Activated CD4-positive, CD25-positive, alpha-beta regulatory T cell treated with anti-CD3 and anti-CD28 coated beads, Interleukin-2, amount 50 U/mL, for 72 hours (primary cell): ENCODE data around the gene RNASE7.

Experiments
- DNase-seq: peaks from one replicate; pipeline ENCODE4 v3.0.0; 2021

RNASE7 gene

DNA sequence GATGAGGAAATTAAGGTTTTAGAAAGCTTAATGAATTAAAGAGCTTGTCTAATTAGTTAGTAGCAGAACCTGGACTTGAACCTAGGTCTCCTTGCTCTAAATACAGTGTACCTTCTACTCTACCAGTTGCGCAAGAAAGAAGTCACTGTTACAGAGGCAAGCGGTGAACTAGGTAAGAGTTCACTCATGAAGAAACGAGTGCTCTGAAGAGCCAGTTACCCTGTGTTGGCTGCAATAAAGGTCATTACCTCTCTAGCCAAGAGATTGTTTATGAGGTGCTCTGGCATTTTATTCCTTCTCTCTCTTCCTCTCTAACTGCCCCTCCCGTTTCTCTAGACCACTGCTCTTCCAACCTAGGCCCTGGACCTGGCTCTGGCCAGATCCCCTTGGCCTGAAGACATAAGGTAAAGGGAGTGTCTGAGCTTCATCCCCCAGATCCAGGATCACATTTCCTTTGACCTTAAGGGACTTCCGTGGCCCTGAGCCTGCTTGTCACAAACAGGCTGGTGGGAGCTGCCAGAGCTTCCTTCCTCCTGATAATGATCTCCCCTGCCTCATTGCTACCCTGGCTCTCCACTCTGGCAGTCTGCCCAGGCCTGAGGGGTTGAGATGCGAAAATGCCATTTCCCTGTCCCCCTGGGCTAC, 1.9 kb downstream of the RNASE7 start:
- no peak for DNase-seq

GRCh38 chr14:21047378-21047781, 5.2 kb downstream of the RNASE7 start:
- DNase-seq, result no peak

DNA sequence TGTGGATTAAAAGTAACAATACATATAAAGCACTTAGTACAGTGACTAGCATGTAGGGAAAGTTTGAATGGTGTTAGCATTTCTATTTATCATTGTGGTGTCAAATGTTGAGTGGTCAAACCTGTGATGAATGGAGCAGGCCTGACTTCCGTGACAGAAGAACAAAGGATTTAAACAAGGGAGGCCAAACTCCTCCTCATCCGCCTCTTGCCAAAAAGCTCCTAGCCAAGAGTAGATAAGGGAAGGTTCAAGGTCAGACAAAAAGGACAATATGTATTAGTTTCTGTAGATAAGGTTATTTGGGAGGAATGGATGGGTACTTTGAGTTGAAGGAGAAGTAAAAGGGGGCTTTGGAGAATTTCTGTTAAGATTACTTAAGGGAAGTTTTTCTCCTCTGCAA, 6.5 kb downstream of the RNASE7 start:
- DNase-seq, result no peak

DNA sequence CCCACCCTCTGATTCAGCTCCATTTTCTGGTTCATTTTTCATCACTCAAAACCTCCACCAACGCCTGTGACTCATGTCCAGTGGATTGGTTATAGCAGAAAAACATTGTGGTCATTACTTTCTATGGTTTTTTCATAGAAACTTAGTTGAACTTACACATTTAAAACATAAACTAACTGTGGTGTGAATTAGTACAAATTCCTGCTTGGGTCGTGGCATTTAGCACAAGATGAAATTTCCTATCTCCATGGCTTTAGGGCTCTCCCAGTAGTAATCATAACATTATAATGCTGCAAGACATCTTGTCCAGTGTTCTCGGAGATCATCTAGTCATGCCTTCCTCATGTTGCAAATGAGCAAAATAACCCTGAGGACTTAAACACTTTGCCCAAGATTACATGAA, 7.1 kb downstream of the RNASE7 start:
- no peak for DNase-seq

GRCh38 chr14:21050597-21050996, 8.4 kb downstream of the RNASE7 start:
- DNase-seq, result no peak

DNA sequence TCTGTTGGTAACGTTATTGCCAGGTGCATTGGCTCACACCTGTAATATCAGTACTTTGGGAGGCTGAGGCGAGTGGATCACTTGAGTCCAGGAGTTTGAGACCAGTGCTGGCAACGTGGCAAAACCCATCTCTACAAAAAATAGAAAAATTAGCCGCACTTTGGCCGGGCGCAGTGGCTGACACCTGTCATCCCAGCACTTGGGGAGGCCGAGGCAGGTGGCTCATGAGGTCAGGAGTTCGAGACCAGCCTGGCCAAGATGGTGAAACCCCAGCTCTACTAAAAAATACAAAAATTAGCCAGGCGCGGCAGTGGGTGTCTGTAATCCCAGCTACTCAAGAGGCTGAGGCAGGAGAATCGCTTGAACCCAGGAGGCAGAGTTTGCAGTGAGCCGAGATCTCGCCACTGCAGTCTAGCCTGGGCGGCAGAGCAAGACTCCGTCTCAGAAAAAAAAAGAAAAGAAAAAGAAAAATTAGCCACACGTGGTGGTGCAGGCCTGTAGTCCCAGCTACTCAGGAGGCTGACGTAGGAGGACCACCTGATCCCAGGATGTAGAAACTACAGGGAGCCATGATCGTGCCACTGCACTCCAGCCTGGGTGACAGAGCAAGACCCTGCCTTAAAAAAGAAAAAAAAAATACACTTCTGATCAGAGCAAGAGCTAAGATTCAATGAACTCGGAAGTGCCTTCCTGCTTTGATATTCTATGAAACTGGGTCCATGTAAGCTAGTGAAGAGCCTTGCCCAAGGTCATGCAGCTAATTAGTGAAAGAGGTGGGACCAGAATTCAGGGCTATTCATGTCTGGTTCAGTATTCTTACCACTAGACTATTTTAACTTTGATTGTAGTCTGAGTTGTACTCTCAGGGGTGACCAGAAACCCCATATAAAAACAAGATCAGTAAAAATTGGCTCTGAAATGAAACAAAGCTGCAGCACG, 11.3 kb downstream of the RNASE7 start:
- no peak for DNase-seq

- DNase-seq, result no peak
These were observed 12.1 kb downstream of the RNASE7 start for GRCh38 chr14:21054123-21054767.

- DNase-seq, result no peak
These were observed 12.6 kb downstream of the RNASE7 start for GRCh38 chr14:21054768-21055145.

- no peak for DNase-seq
These were observed 13.4 kb downstream of the RNASE7 start for GRCh38 chr14:21055432-21056117.

GRCh38 chr14:21056520-21057163, 14.5 kb downstream of the RNASE7 start:
- DNase-seq, result no peak

DNA sequence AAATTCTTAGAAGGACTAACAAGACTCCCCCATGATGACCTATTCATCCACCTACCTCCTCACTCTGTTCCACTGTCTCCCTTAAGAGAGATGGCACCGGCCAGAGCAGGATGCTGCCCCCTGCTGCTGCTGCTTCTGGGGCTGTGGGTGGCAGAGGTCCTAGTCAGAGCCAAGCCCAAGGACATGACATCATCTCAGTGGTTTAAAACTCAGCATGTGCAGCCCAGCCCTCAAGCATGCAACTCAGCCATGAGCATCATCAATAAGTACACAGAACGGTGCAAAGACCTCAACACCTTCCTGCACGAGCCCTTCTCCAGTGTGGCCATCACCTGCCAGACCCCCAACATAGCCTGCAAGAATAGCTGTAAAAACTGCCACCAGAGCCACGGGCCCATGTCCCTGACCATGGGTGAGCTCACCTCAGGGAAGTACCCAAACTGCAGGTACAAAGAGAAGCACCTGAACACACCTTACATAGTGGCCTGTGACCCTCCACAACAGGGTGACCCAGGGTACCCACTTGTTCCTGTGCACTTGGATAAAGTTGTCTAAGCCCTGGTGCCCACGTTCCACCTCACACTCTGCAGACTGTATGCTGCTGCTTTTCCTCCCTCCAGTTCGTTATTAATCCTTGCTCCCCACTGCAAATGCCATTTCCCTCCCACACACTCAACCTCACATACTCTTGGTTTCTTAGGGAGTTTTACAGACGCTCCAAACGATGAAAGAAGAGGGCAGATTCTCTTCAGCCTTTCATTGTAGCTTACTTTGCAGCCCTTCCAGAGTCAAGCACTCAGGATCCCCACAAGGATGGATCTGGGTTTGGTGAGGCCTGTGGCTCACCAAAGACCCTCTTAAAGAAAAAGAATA, 15.9 kb downstream of the RNASE7 start, which contains the start of gene RNASE8:
Gene RNASE8, plus strand, starts transcription at position 20 of the 873 bp plus-strand sequence. Its CDS starts 71 bp downstream, at position 91.
- no peak for DNase-seq

- no peak for DNase-seq
These were observed 16.7 kb downstream of the RNASE7 start for GRCh38 chr14:21058903-21059302.

DNA sequence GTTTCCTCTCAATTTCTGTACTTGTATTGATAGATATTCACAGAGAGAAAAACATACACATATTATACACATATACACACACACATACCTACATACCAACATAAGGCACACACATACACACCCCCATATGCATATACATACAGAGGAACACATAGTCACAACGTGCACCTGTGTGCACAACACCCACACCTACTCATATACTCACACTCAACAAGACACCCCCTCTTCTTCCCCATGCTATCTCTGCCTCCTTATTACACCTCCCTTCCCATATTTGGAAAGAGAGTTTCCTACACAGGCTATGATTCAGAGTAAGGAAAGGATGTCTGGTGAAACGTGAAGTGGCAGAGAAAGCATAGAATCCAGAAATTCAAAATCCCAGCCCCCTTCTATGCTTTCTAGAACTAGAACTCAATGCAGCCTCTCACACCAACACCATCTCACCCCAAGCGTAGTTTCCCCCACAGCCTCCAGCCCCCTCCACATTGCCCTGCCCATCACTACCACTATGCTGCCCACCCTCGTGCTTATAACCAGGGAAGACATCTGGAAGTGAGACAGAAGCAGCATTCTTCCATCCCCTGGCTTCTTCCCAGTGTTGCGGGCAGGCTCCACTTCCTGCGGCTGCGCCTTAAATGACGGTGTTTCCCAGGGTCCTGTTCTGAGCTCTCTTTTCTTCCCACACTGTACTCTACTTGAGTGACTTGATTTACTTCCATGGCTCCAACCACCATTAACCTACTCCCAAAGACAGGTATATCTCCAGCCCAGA, 17.9 kb downstream of the RNASE7 start:
- no peak for DNase-seq

GRCh38 chr14:21060614-21061346, 18.6 kb downstream of the RNASE7 start:
- no peak for DNase-seq

GRCh38 chr14:21061347-21061668, 19.1 kb downstream of the RNASE7 start:
- no peak for DNase-seq

DNA sequence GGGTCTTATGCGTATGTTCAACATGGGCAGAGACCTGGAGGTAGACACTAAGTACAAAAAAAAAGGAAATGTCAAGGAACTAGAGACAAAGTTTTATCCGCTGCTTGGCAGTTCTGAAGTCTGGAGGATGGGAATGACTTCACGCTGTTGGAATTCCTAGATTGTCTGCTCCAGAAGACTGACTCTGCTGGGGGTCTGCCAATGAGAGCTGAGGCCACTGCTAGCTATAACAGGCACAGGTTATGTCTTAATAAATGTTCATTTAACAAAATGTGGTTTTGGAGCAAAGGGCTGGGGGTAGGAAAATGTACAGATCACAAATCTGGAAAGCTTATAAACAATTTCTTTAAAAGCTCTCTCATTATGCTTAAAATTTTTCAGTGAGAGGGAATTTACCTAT, 21.3 kb downstream of the RNASE7 start:
- no peak for DNase-seq

GRCh38 chr14:21066882-21067502, 24.8 kb downstream of the RNASE7 start:
- no peak for DNase-seq

- no peak for DNase-seq
These were observed 26.6 kb downstream of the RNASE7 start for GRCh38 chr14:21068521-21069387.
